GM11168 (cell line): Measurements from ENCODE around the gene AXIN2.

Experiments
- in situ Hi-C: fragments of 300-500 bp; cut with MboI; formaldehyde crosslinking; loops from one replicate; pipeline ENCODE4 v1.12.0; 2022; ENCODE audit warnings: low sequenced_read_pairs; ENCODE audit not compliant: unreplicated experiment

Gene AXIN2

GRCh38 chr17:65556910-65557348, 4.5 kb downstream of the AXIN2 start:
- in situ Hi-C loops = loop anchor here (5.0 kb wide), 1 partner anchor 270 kb away; no protein-coding TSS in a partner anchor

- in situ Hi-C loops = loop anchor here (5.0 kb wide), 1 partner anchor 269 kb away; no protein-coding TSS in a partner anchor
Observed at GRCh38 chr17:65556014-65556909, 5.2 kb downstream of the AXIN2 start.

- in situ Hi-C loops = loop anchor here (5.0 kb wide), 1 partner anchor 267 kb away; no protein-coding TSS in a partner anchor
Observed at GRCh38 chr17:65554553-65555223, 6.8 kb downstream of the AXIN2 start.

- in situ Hi-C loops = no loop called here
Observed at GRCh38 chr17:65553646-65554552, 7.5 kb downstream of the AXIN2 start.

GRCh38 chr17:65553009-65553645, 8.3 kb downstream of the AXIN2 start:
- in situ Hi-C loops = no loop called here

- in situ Hi-C loops = no loop called here
Observed at GRCh38 chr17:65552214-65552613, 9.2 kb downstream of the AXIN2 start.

GRCh38 chr17:65551267-65552040, 10.0 kb downstream of the AXIN2 start:
- in situ Hi-C loops = no loop called here

- in situ Hi-C loops = no loop called here
Observed at GRCh38 chr17:65550758-65551157, 10.7 kb downstream of the AXIN2 start.

- in situ Hi-C loops = no loop called here
Observed at GRCh38 chr17:65550075-65550662, 11.3 kb downstream of the AXIN2 start.

GRCh38 chr17:65548269-65548969, 13.0 kb downstream of the AXIN2 start:
- in situ Hi-C loops = no loop called here

GRCh38 chr17:65547253-65547670, 14.2 kb downstream of the AXIN2 start:
- in situ Hi-C loops = no loop called here

GRCh38 chr17:65546579-65546978, 14.9 kb downstream of the AXIN2 start:
- in situ Hi-C loops = no loop called here

- in situ Hi-C loops = no loop called here
Observed at GRCh38 chr17:65545705-65546523, 15.5 kb downstream of the AXIN2 start.

- in situ Hi-C loops = no loop called here
Observed at GRCh38 chr17:65544672-65545071, 16.8 kb downstream of the AXIN2 start.

GRCh38 chr17:65542610-65543009, 18.8 kb downstream of the AXIN2 start:
- in situ Hi-C loops = no loop called here

- in situ Hi-C loops = no loop called here
Observed at GRCh38 chr17:65542067-65542466, 19.4 kb downstream of the AXIN2 start.

- in situ Hi-C loops = no loop called here
Observed at GRCh38 chr17:65541453-65541852, 20.0 kb downstream of the AXIN2 start.
